ENCODE measurements around the gene THAP8. TPM values are rescaled to one million over a fixed set of nuclear protein-coding genes. Genes with fewer than 3 reads are reported as not detected.

Gene THAP8
- total and polyA plus RNA-seq, 10 of the 15 experiments (the other 5 are each of a cell fraction or from before 2014, with no cell fraction given) = 0.24 to 4.4 (median 2.6) TPM

DNA sequence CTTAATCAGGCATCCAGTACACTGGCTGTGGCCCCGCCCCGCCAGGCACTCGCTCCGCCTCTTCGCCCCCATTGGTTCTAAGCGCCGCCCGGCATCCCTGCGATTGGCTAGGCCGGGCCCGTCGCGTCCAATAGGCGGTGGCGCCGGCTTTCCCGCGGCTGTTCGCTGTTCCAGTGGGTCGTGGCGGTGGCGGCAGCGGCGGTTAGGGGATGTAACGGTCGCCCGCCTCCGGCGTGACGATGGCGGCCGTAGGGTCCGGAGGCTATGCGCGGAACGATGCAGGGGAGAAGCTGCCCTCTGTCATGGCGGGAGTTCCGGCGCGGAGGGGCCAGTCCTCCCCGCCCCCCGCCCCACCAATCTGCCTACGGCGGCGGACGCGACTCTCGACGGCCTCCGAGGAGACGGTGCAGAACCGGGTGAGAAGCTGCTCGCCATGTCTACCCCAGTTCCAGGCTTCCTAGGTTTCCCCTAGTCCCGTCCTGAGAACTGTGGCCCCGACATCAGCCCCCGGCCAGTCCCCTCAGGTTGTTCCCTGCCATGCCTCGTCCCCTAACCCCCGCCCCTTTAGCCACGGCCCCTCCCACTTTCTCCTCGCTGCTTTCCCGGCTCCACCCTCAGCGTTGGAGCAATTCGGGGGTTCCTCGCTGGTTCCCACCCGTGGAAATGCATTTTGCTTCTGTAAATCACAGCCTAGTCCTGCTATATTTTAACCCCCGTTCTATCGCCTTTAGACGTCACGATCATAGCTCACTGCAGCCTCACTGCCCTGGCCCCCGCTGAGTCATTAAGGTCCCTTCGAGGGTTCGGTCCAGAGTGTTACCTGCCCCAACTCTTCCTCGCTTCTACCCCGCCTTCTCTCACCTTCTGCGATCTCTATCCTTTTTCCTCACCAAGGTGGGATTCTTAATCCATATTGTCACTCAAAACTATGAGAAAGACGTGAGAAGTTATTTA is 925 bp upstream of the THAP8 start, which contains the start of gene WDR62:
WDR62 (plus strand) TSS at position 165 of the 954 bp plus-strand sequence; CDS start at position 240, 75 bp downstream.
- ChIA-PET RAD21 (ENCODE audit: unreplicated experiment) (interaction anchor here (0.8 to 2.1 kb wide), 6 partner anchors 41 to 159 kb away, joined by 3 to 6 read pairs (median 4); partner anchors contain the start of genes ALKBH6, ZNF146 and ZNF565), POLR2A (interaction anchor here (0.5 to 1.4 kb wide), 3 partner anchors 41 to 163 kb away, joined by 3 to 7 read pairs (median 3); partner anchors contain the start of gene ALKBH6), CTCF (interaction anchor here (0.6 to 1.5 kb wide), 4 partner anchors 41 to 278 kb away, joined by 3 to 4 read pairs (median 3); partner anchors contain the start of genes ALKBH6, POLR2I and TBCB), SMC1A (ENCODE audit: uncharacterized antibody, unreplicated experiment) (interaction anchor here (1.1 to 1.7 kb wide), 4 partner anchors 60 to 173 kb away, joined by 3 to 4 read pairs (median 3); partner anchors contain the start of genes POLR2I and TBCB)
- Histone ChIP-seq H3K36me3 (ENCODE audit: control insufficient read depth in 2 of 2, insufficient read depth in 2 of 2, low read length in 1 of 2) (peaks cover 0 to 10% of the 10 kb centered on the region in 2 experiments; a peak in 2 of 4 replicates), H3K4me1 (ENCODE audit: control insufficient read depth, insufficient read depth, low read length) (peaks cover 3% of the 10 kb centered on the region; the same call in 1 of the 2 replicates), H3K4me2 (ENCODE audit: control insufficient read depth, insufficient read depth) (peak within 1 kb of the TSS; percentile 62), H3K27me3 (replicated peaks in 1 of 2; ENCODE audit: control insufficient read depth in 2 of 2, insufficient read depth in 2 of 2, low read length in 1 of 2) (no peaks in the 10 kb centered on the region), H4K20me1 (ENCODE audit: control insufficient read depth, insufficient read depth) (no peaks in the 10 kb centered on the region), H3K4me3 (peak within 1 kb of the TSS; percentile 87), H3K9ac (ENCODE audit: control insufficient read depth, insufficient read depth, low read length) (peak within 1 kb of the TSS; percentile 79), H2AFZ (ENCODE audit: control insufficient read depth, low read depth, low read length) (peak within 1 kb of the TSS; percentile 93), H3K79me2 (ENCODE audit: control insufficient read depth, insufficient read depth, low read length) (peaks cover 20% of the 10 kb centered on the region), H3K27ac (ENCODE audit: control insufficient read depth, insufficient read depth) (peak within 1 kb of the TSS; percentile 92), H3K9me3 (replicated peaks; ENCODE audit: control insufficient read depth, insufficient read depth, low read length) (no peaks in the 10 kb centered on the region)
- intact Hi-C loops (cut with micrococcal nuclease; ENCODE audit: unreplicated experiment) = loop anchor here (2.0 to 5.0 kb wide), 3 partner anchors 43 to 60 kb away; partner anchors contain the start of genes ALKBH6, POLR2I, SDHAF1 and TBCB
- DNase-seq (ENCODE audit: low read depth, low spot score) (peak; percentile 4), FAIRE-seq (peak; percentile 61), ATAC-seq (peak; percentile 88)
- no TSS peak for BruUV-seq (replicated peaks)
- 1% methylated on average over 72 of the region's 76 CpGs for WGBS (ENCODE audit: insufficient coverage, insufficient replicate concordance, low lambda C conversion rate, missing lambda C conversion rate)
- in situ Hi-C loops (cut with MboI) = no loop called here
- peak; percentile 68 for TF ChIP-seq FOS (IDR thresholded peaks at IDR 0.05; ENCODE audit: borderline replicate concordance, extremely low read depth, insufficient read length)
- no peak for TF ChIP-seq RAD51 (IDR thresholded peaks at IDR 0.05)
- TF ChIP-seq EZH2 (IDR thresholded peaks at IDR 0.05; ENCODE audit: borderline replicate concordance, control insufficient read depth, low read depth, low read length) = no peak
- TF ChIP-seq RFX5 (IDR thresholded peaks at IDR 0.05; ENCODE audit: low read depth, low read length) = peak; percentile 69; the same call in 1 of the 2 replicates
- TF ChIP-seq TBL1XR1 (IDR thresholded peaks at IDR 0.05; ENCODE audit: low read depth, low read length) = no peak
- 0 out of 2 replicates have a peak, but pooled peaks have one; percentile 9 for TF ChIP-seq NBN (IDR thresholded peaks at IDR 0.05)
- peak; percentile 52; the same call in 1 of the 2 replicates for TF ChIP-seq NFYA (IDR thresholded peaks at IDR 0.05; ENCODE audit: borderline replicate concordance, low read depth, low read length)
- TF ChIP-seq EP300 (IDR thresholded peaks at IDR 0.05; ENCODE audit: borderline replicate concordance in 1 of 2, control insufficient read depth in 1 of 2, low read depth in 2 of 2, low read length in 2 of 2) = no peak
- TF ChIP-seq, protein P1, sequence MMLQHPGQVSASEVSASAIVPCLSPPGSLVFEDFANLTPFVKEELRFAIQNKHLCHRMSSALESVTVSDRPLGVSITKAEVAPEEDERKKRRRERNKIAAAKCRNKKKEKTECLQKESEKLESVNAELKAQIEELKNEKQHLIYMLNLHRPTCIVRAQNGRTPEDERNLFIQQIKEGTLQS (IDR thresholded peaks at IDR 0.05; ENCODE audit: borderline replicate concordance, extremely low read depth, low read depth, low read length) = no peak
- TF ChIP-seq SIN3A (IDR thresholded peaks at IDR 0.05; ENCODE audit: low read depth, low read length) = peak; percentile 99
- TF ChIP-seq EED (IDR thresholded peaks at IDR 0.05; ENCODE audit: low read depth) = no peak
- TF ChIP-seq NR2F1 (conservative IDR thresholded peaks at IDR 0.05) = 0 out of 2 replicates have a peak, but pooled peaks have one; percentile 6
- TF ChIP-seq, protein P2, sequence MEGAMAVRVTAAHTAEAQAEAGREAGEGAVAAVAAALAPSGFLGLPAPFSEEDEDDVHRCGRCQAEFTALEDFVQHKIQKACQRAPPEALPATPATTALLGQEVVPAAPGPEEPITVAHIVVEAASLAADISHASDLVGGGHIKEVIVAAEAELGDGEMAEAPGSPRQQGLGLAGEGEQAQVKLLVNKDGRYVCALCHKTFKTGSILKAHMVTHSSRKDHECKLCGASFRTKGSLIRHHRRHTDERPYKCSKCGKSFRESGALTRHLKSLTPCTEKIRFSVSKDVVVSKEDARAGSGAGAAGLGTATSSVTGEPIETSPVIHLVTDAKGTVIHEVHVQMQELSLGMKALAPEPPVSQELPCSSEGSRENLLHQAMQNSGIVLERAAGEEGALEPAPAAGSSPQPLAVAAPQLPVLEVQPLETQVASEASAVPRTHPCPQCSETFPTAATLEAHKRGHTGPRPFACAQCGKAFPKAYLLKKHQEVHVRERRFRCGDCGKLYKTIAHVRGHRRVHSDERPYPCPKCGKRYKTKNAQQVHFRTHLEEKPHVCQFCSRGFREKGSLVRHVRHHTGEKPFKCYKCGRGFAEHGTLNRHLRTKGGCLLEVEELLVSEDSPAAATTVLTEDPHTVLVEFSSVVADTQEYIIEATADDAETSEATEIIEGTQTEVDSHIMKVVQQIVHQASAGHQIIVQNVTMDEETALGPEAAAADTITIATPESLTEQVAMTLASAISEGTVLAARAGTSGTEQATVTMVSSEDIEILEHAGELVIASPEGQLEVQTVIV (IDR thresholded peaks at IDR 0.05; ENCODE audit: borderline replicate concordance, partially characterized antibody) = no peak
- no peak for TF ChIP-seq BCL11A (IDR thresholded peaks at IDR 0.05; ENCODE audit: low read depth, low read length)
- TF ChIP-seq POLR2A (IDR thresholded peaks at IDR 0.05; ENCODE audit: low read depth, low read length) = peak; percentile 67
- TF ChIP-seq, protein P3, sequence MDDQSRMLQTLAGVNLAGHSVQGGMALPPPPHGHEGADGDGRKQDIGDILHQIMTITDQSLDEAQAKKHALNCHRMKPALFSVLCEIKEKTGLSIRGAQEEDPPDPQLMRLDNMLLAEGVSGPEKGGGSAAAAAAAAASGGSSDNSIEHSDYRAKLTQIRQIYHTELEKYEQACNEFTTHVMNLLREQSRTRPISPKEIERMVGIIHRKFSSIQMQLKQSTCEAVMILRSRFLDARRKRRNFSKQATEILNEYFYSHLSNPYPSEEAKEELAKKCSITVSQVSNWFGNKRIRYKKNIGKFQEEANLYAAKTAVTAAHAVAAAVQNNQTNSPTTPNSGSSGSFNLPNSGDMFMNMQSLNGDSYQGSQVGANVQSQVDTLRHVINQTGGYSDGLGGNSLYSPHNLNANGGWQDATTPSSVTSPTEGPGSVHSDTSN (IDR thresholded peaks at IDR 0.05; ENCODE audit: insufficient replicate concordance, low read depth, low read length) = no peak
- no peak for TF ChIP-seq ESRRA (IDR thresholded peaks at IDR 0.05; ENCODE audit: low read length)
